ENCODE data around the gene NCOA1.
"Not testable (repeated sequence)": the region's sequence is repeated elsewhere in the genome, so short reads cannot be mapped to it uniquely, and the experiment has no call there.

NCOA1 gene

DNA sequence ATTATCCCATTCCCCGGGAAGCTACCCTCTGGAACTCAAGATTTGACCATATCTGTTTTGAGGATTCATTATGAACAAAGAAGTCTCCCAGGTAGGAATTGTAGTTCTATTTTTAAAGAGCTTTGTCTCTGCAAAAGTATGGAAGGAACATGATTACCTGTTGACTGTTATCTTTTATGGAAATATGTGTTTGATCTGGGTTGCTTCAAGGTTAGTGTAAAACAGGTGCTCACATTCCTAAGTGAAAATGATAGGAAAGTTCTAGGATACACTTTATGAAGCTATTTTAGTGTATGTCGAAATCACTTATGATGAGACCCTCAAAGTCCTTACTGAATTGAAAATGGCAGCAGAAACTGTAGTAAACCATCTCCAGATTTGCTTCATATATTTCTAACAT is 153.0 kb downstream of the NCOA1 start:
- DNase-seq: no peak

DNA sequence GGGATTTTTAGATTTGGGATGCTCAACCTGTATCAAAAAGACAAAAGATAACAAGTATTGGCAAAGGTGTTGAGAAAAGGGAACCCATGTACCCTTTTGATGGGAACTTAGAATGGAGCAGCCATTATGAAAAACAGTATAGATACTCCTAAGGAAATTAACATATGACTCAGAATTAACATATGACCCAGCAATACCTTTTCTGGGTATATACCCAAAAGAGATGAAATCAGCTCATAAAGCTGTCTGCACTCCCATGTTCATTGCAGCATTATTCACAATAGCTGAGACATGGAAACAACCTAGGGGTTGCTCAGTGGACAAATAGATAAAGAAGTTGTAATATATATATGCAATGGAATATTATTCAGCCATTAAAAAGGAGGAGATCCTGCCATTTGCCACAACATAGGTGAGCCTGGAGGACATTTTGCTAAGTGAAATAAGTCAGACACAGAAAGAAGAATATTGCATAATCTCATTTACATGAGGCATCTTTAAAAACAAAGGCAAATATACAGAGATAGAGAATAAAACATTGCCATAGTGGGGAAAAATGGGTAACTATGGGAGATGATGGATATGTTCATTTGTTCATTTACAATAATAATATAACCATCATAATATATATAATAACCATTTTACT is 160.1 kb downstream of the NCOA1 start:
- DNase-seq: no peak

DNA sequence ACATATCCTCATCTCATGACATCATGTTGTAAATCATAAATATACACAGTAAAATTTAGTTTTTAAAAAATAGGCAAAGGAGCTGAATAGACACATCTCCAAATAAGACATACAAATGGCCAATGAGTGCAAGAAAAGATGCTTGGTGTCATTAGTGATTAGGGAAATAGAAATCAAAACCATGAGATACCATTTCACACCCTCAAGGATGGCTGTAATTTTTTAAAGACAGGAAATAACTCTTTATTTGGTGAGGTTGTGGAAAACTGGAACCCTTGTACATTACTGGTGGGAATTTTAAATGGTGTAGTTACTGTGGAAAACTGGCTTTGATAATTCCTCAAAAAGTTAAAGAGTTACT is 160.6 kb downstream of the NCOA1 start:
- no peak for DNase-seq

DNA sequence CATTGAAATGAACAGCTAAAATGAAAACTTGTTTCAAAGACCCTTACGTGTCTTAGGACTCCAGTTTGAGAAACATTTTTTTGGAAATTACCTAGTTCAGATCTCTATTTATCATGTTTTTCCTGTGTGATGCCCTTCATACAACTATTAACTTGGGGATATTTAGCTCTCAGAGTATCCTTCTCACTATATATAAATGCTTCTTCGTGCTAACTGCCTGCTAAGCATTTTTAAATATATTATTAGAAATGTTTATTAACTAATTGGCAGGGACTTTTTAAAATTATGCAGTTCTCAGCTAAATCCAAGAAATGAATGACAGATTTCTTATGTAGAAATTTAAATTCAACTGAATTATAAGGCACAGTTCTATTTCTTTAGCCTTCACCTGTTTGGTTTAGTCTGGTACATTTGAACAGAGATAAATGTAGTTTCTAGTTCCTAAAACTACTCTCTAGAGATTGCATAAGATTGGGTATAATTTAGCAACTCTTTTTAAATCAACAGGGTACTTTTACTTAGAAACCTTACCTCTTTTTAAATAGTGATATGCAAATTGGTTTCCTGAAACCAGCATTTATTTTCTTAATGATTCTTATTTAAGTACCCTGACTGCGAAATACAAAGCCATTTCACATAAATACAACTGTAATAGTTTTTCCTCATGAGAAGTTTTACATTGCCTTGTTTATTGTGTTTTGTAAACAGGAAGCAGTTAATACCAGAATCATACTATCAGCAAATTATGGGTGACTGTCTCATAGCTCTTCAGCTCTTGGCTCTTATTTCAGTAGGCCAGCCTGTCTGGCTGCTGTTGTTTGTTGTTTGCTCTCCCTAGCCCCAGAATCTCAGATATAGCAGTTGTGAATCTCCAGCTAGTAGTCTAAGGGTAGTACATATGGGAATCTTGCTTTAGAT is 161.5 kb downstream of the NCOA1 start:
- no peak for DNase-seq

DNA sequence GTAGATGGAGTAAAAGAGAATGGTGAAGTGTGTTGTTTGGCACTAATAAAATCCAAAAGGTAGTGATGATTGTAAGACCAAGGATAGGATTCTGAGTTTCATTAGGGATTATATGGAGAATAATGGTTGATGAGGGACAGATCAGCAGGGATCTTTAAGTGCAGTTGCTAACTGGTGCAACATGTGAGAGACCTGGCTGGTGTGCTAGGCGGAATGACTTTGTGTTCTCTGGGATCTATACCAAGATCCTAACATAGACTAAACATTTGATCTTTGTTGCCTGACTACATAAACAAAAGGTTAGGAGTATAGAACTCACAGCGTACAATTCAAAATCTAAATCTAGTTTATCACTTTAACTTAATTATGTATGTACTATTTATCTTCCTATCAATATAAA is 166.8 kb downstream of the NCOA1 start:
- DNase-seq: no peak

DNA sequence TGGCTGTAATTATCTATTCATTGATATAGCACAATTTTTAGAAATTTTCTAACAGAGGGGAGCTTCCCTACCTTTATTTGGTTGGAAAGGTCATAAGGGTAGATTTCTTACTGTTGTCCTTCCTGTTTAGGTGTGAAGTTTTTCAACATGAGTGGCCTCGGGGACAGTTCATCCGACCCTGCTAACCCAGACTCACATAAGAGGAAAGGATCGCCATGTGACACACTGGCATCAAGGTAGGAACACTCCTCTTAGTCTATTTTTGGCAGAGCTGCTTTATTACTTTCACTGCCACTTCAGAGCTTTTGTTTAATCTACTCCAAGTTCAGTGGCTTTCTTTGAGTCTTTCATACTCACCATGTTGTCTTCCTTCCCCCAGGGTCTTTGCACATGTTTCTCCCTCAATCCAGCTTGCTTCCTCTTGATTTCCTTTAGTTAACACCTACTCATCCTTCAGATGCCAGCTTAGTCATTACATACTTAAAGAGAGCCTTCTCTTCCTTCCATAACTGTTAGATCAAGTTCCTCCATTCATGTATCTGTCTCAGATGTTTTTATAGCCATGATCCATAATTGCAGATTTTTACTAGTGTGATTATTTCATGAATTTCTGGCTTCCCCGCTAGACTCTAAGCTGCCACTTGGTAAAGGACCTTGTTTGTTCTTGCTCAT is 167.6 kb downstream of the NCOA1 start:
- no peak for DNase-seq

DNA sequence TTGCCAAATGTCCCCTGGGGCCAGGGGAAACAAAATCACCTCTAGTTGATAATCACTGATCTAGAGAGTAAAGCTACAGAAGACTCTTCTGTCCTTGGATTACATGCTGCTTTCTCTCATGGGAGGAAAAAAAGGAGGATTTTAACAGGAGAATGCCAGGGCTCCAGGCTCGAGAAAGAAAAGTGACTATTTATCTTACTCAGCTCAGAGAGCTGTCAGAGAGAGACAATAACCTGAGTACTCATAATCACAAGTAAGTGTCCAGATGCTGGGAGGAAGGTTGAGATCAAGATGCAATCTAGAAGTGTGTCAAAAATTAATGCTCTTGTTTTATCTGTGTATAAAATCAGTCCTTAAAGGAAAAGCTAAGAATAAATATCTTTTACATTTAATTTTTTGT is 168.8 kb downstream of the NCOA1 start:
- DNase-seq: no peak

DNA sequence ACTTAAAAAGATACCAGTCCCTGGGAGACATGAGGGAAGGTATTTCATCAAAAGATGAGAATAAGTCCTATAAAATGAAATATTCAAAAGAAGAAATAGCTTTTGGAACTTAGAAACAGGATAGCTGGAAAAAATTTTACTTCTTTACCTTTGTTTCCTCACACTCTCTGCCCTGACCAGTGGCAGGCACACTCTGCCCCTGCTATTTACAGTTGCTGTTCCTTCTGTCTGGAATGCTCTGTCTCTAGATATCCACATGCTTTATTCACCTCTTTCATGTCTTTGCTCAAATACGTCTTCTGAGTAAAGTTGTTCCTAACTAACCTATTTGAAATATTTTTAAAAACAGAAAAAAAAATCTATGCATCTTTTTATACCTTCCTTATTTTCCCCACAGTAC is 176.5 kb downstream of the NCOA1 start:
- DNase-seq: no peak

DNA sequence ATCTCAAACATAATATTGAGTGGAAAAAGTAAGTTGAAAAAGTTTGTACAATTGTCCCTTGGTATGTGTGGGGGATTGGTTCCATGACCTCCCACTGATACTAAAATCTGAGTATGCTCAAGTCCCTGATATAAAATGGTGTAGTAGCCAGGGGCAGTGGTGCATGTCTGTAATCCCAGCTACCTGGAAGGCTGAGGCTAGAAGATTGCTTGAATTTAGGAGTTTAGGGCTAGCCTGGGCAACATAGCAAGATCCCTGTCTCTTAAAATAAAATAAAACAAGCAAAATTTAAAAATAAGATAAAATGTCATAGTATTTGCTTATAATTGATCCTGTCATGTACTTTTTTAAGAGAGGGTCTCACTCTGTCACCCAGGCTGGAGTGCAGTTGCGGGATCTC is 180.2 kb downstream of the NCOA1 start:
- no peak for DNase-seq

DNA sequence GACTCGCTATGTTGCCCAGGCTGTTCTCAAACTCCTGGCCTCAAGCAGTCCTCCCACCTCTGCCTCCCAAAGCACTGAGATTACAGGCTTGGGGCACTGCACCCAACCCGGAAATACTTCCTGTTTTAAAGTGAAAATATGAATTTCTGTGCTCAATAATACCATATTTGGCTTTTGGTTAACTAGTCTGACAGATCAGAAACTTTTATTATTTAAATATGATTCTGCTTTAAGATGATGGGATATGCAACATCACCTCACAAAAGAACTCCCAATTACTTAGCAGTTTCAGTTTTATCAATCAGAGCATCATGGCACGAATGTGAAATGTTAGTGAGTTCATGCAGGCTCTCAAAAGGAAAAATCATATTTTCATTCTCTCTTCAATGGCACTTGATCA is 181.5 kb downstream of the NCOA1 start:
- DNase-seq: no peak

DNA sequence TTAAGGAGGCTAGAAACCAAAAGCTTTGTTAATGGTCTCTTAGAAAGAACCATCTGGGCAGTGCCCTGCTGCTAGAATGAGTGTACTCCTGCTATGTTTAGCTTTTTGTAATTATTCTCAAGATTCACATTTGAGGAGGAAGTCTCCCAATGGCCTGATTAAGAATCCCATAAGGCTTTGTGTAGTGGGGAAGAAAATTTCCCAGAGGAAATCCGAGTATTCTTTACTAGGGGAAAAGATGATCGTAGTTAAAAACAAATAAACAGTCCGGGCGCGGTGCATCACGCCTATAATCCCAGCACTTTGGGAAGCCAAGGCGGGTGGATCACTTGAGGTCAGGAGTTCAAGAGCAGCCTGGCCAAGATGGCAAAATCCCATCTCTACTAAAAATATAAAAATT is 184.3 kb downstream of the NCOA1 start:
- no peak for DNase-seq

DNA sequence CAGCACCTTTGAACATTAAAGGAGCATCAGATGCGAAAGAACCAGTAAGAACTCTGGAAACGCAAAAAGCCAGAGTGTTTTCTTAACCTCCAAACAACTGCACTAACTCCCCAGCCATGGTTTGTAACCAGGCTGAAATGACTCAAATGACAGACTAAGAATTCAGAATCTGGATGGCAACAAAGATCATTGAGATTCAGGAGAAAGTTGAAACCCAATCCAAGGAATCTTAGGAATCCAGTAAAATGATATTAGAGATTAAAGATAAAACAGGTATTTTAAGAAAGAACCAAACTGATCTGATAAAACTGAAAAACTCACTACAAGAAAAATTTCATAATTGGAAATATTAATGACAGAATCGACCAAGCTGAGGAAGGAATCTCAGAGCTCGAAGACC is 185.4 kb downstream of the NCOA1 start:
- DNase-seq: no peak

DNA sequence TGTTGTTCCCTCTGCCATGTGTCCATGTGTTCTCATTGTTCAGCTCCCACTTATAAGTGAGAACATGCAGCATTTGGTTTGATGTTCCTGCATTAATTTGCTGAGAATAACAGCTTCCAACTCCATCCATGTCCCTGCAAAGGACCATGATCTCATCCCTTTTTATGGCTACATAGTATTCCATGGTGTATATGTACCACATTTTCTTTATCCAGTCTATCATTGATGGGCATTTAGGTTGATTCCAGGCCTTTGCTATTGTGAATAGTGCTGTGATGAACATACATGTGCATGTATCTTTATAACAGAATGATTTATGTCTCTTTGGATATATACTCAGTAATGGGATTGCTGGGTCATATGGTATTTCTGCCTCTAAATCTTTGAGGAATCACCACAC is 187.0 kb downstream of the NCOA1 start:
- not testable (repeated sequence) for DNase-seq

DNA sequence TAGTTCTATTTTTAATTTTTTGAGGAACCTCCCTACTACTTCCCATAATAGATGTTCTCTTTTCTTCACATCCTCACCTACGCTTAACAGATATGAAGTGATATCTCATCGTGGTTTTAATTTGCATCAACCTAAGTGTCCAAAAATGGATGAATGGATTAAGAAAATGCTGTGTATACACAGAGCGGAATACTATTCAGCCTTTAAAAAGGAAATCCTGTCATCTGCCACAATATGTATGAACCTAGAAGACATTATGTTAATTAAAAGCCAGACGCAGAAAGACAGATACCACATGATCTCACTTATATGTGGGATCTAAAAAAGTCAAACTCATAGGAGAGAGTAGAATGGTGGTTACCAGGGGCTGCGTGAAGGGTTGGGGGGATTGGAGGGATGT is 189.1 kb downstream of the NCOA1 start:
- DNase-seq: no peak

DNA sequence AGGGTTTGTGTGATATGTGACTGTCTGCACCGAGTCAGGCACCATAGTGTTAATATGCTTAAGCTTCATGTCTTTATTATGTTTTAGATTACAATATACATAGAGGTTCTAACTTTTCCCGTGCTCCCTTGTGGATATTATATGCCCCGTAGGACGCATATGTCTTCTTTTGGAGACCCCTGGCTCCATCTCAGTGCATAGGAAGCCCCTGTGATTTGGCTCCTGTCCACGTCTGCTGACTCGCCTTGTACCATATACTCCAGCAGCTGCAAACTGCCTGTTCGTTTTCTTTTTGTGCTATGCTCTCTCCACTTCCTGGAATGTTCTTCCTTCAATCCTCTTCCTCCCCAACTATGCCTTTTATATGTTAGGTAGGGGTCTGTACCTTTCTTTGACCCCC is 191.2 kb downstream of the NCOA1 start:
- no peak for DNase-seq

DNA sequence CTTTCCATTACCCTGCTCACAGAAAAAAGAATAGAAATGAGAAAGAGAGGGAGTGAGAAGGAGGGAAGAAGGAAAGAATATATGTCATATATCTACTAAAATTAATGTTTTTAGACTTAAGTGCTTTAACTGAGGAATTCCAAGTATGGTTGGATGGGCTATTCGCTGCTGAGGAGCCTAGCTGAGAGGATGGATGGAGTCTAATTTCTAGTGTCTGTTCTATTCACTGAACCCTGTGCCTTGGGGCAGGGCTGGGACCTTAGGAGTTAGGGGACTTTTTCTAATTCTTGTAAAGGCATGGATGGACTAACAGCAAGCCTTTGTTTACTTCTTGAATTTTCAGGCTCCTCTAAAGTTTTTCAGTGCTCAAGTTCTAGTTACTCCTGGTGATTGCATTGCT is 192.4 kb downstream of the NCOA1 start:
- DNase-seq: no peak

DNA sequence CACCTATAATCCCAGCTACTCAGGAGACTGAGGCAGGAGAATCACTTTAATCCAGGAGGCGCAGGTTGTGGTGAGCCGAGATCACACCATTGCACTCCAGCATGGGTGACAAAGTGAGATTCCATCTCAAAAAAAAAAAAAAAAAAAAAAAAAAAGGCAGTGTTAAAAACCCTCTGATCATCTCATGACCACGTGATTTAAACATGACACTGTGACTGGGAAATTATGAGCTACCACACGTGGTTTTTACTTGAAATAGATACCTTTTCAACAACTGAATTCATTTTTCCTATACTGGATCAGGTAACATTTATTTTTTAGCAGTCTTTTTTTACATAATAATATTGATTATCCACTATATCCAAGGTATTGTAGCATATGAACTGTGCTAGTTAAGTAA is 199.5 kb downstream of the NCOA1 start:
- DNase-seq: no peak

DNA sequence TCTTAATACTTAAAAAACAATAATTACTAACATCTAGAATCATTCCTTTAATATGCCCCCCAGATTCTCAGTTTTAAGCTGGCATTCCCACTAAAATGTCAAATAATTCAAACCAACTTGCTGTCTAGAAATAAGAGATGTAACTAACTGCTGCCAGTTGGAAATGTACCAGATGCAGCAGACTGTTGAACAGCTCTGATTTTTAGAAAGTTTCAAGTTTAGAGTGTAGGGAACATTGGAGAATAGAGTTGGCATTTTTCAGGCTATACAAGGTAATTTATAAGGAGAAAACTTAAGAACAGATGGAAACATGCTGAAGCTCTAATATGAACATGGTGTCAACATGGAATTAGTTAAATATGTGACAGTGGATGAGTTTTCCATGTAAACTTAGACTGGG is 200.8 kb downstream of the NCOA1 start:
- DNase-seq: no peak

DNA sequence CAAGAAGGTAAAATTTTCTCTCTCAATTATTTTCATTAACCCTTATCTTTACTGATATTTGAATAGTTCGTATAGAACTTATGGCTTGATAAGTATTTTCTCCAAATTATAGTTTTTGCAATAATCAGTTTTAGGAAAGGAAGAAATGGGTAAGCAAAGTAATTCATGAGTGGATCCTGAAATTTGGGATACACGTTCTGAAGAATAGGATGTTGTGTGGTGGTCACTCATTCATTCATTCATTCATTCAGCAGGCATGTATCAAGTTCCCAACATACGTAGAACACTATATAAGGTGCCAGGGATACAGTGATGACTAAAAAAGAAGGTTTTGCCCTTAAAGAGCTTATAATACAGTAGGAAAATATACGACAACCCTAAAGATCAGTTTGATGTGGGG is 206.7 kb downstream of the NCOA1 start:
- DNase-seq: no peak

DNA sequence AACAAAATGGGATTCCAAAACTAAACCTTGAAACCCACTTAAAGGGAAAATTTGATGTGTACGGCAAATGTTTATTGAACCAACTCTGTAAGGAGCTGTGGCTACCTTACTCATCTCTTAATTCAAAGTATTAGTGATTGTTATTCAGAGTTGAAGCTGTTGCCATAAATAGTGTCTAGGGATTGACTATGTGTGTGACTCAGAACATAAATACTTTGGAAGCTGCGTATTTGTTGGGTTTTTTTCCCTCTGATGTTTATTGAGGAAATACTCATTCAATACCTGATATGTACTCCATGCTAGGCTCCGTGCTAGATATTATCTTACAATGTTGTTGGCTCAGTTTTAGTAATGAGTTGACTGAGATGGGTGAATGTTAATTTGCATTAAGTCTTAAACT is 211.7 kb downstream of the NCOA1 start:
- no peak for DNase-seq

DNA sequence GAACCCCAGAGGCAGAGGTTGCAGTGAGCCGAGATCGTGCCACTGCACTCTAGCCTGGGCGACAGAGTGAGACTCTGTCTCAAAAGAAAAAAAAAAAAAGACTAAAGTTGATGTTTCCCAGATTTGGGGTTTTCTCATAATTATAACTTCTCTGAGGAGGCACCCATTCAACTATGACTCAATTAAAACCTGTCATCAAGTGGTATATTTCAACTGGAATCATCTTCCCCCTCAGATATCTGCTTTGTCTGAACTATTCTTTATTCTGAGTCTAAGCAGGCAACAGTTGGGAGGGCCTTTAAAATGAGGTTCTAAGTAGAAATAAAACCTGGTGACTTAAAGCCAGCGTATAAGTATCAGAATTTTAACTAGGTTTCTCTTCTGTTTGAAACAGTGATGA is 213.6 kb downstream of the NCOA1 start:
- no peak for DNase-seq

DNA sequence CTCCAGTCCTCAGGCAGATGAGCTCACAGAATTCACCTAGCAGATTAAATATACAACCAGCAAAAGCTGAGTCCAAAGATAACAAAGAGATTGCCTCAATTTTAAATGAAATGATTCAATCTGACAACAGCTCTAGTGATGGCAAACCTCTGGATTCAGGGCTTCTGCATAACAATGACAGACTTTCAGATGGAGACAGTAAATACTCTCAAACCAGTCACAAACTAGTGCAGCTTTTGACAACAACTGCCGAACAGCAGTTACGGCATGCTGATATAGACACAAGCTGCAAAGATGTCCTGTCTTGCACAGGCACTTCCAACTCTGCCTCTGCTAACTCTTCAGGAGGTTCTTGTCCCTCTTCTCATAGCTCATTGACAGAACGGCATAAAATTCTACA is 216.1 kb downstream of the NCOA1 start:
- DNase-seq: no peak

DNA sequence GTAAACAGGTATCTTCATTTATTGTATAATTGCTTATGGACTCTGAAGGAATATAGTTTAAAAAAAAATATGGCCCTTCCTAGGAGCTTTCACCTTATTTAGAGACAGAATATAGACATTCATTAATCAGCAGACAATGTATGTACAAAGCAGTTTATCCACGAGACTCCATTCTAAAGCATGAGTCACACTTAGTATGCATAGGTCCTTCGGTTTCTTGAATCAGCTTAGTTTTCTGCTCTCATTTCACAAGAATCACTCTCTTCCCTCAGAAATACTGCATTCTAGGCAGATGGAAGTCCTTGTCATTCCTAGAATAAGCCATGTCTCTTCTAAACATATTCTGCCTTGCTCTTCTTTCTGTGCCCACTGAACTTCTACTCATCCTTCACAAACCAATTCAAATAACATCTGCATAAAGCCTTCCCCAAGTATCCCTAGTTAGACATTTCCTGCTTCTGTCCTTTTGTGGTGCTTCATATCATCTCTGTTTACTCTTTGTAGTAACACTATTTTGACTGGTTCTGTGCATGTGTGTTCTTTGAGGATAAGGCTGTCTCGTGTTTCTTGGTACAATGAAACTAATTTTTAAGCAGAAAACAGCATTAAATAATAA is 217.6 kb downstream of the NCOA1 start:
- DNase-seq: no peak

DNA sequence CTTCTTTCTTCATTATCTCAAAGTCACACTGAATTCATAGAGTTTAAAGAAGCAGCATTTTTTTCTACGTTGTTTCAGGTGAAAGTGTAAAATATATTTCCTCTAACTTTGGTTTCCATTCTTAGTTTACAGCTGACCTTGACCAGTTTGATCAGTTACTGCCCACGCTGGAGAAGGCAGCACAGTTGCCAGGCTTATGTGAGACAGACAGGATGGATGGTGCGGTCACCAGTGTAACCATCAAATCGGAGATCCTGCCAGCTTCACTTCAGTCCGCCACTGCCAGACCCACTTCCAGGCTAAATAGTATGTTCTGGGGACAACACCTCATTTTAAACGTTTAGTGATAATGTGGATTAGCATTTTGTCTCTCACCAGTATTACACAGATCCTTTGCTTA is 219.8 kb downstream of the NCOA1 start:
- no peak for DNase-seq
